ENCODE results near the gene TTC7B. TPM values are rescaled to one million over a fixed set of nuclear protein-coding genes. Genes with fewer than 3 reads are reported as not detected.

Gene TTC7B
- total RNA-seq, 1 experiment from 2014 or later, result 30.3 TPM

GRCh38 chr14:90808759-90809529 lies 7.3 kb downstream of the TTC7B start:
- in situ Hi-C loops (cut with HindIII; ENCODE audit: low sequenced_read_pairs), result no loop called here
- DNase-seq (ENCODE audit: low spot score), result no peak

GRCh38 chr14:90807060-90807459 lies 9.2 kb downstream of the TTC7B start:
- no peak for DNase-seq (ENCODE audit: low spot score)
- in situ Hi-C loops (cut with HindIII; ENCODE audit: low sequenced_read_pairs), result no loop called here

- DNase-seq (ENCODE audit: low spot score), result peak; percentile 78
Observed at GRCh38 chr14:90805662-90806540, 10.3 kb downstream of the TTC7B start.

DNA sequence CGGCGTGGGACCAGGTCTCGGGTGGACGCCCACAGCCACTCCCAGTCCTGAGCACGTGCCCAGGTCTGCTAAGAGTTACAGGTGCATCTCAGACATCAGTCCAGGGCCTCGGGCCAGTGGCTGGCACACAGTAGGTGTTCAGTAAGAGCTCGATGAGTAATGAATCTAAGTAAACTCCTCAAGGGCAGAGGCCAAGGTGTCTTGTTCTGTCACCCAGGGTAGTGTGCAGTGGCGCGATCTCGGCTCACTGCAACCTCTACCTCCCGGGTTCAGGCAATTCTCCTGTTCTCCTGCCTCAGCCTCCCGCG lies 11.2 kb downstream of the TTC7B start:
- no peak for DNase-seq (ENCODE audit: low spot score)
- in situ Hi-C loops (cut with HindIII; ENCODE audit: low sequenced_read_pairs), result no loop called here

More at GRCh38 chr14:90805662-90806540, 10.3 kb downstream of the TTC7B start:
- in situ Hi-C loops (cut with HindIII; ENCODE audit: low sequenced_read_pairs), result no loop called here

GRCh38 chr14:90804292-90805083 lies 11.7 kb downstream of the TTC7B start:
- DNase-seq (ENCODE audit: low spot score), result no peak
- in situ Hi-C loops (cut with HindIII; ENCODE audit: low sequenced_read_pairs), result no loop called here

DNA sequence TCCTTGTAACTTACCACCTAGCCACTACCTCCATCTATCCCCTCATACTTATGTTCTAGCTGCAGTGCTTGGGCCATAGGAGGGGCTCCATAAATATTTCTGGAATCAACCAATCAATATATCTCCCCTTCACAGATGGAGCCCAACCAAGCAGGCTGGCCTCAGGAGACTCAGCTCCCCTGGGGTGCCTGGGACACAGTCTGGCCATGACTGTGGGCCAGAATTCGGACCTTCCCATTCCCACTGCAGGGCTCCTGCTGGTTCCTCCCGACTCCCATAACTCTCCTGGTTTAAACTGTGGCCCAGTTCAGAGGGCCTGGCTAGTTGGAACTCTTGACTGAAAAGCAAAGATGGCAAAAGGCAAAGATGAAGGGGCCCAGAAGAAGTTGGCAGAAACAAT lies 13.0 kb downstream of the TTC7B start:
- in situ Hi-C loops (cut with HindIII; ENCODE audit: low sequenced_read_pairs), result no loop called here

GRCh38 chr14:90799420-90799819 lies 16.8 kb downstream of the TTC7B start:
- in situ Hi-C loops (cut with HindIII; ENCODE audit: low sequenced_read_pairs), result no loop called here
- no peak for DNase-seq (ENCODE audit: low spot score)

More for the DNA sequence above, 13.0 kb downstream of the TTC7B start:
- no peak for DNase-seq (ENCODE audit: low spot score)

DNA sequence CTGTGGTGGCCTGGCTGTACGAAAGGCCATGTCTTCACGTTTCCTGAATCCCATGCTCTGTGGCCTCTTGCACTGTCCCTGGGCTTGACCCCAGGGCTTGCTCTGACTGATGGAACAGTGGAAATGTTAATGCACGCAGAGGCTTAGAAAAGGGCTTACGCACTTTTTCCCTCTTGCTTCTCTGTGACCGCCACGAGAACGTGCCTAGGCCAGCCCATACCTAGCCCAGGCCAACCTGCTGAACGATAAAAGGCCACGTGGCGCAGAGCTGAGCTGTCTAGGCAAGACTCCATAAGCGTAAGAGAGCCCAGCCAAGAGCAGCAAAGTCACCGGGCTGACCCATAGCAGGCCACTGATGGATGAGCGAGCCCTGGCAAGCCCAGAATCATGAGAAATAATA lies 18.3 kb downstream of the TTC7B start:
- DNase-seq (ENCODE audit: low spot score), result no peak
- in situ Hi-C loops (cut with HindIII; ENCODE audit: low sequenced_read_pairs), result no loop called here

GRCh38 chr14:90797451-90797850 lies 18.8 kb downstream of the TTC7B start:
- DNase-seq (ENCODE audit: low spot score), result no peak
- in situ Hi-C loops (cut with HindIII; ENCODE audit: low sequenced_read_pairs), result no loop called here

GRCh38 chr14:90796329-90796728 lies 19.9 kb downstream of the TTC7B start:
- in situ Hi-C loops (cut with HindIII; ENCODE audit: low sequenced_read_pairs), result no loop called here
- no peak for DNase-seq (ENCODE audit: low spot score)

DNA sequence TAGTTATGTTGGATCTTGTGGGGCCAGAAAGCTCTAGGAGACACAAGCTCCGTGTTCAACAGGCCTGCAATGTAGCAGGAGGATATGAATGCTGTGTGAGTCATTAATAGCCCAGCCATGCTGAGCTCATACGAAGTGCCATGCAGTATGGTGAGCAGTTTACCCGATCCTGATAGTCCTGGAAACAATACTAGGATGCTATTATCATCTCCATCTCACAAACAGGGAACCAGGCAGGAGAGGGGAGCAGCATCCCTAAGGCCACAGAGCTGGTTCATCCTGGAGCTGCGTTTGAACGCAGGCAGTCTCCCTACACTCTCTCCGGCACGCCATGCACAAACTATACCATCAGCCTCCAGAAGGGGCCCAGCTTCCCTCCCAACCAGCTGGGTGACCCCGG lies 20.5 kb downstream of the TTC7B start:
- in situ Hi-C loops (cut with HindIII; ENCODE audit: low sequenced_read_pairs), result no loop called here
- DNase-seq (ENCODE audit: low spot score), result no peak

GRCh38 chr14:90791486-90791885 lies 24.7 kb downstream of the TTC7B start:
- peak; percentile 65 for DNase-seq (ENCODE audit: low spot score)
- in situ Hi-C loops (cut with HindIII; ENCODE audit: low sequenced_read_pairs), result no loop called here

DNA sequence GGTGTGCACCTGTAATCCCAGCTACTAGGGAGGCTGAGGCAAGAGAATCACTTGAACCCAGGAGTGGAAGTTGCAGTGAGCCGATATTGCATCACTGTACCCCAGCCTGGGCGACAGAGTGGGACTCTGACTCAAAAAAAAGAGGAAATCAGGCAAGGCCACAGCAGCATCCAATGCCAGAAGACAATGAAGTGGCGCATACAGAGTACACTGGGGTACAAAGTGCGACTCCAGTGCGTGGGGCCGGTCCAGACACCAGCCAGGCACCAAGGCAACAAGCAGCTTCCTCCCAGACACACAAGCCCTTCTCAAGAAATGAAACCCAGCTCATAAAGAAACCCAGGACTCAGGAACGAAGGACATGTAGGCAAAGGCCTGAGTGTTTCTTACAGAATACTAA lies 28.2 kb downstream of the TTC7B start:
- DNase-seq (ENCODE audit: low spot score), result no peak
- in situ Hi-C loops (cut with HindIII; ENCODE audit: low sequenced_read_pairs), result no loop called here

DNA sequence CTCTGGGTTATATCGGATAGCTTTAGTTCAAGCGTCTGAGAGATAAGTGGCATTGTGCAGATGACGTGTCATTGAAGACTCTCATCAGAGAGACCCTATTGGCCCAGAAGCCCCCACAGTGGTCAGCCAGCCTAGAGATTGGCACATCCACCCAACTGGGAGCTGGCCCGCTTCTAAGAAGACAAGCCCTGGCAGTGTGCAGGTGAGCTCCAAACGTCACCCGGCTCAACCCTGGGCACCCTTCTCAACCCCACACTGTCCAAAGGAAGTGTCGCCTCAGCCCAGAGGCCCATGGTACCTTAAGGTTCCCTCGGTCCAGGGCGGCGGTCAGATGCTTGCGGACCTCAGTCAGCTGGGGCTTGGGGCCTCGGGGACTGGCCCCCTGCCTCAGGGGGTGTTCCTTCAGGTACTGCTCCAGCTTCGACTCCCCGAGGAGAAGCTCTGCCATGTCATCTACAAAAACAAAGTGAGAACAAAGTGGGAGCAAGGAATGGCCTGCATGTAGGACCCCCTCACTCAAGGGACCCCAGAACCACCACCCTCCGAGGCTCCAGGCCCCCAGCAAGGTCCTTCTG lies 30.3 kb downstream of the TTC7B start:
- no peak for DNase-seq (ENCODE audit: low spot score)
- in situ Hi-C loops (cut with HindIII; ENCODE audit: low sequenced_read_pairs), result no loop called here

DNA sequence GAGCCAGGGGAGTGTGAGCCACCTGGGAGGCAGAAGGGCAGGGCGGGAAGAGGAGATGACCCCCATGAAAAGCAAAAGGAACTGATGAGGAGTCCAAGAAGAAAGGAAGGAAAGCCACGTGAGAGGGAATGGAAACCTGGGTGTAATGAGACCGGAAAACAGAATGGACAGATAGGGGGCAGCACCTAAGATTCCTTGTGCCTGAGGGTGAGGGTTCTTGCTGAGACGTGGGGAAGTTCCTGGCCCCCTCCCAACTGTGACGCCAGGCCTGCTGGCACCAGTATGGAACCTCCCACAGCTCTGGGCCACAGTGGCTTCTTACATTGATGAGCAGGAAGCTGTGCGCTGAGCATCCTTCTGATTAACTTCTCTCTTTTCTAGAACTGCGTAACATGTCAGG lies 30.8 kb downstream of the TTC7B start:
- in situ Hi-C loops (cut with HindIII; ENCODE audit: low sequenced_read_pairs), result no loop called here

DNA sequence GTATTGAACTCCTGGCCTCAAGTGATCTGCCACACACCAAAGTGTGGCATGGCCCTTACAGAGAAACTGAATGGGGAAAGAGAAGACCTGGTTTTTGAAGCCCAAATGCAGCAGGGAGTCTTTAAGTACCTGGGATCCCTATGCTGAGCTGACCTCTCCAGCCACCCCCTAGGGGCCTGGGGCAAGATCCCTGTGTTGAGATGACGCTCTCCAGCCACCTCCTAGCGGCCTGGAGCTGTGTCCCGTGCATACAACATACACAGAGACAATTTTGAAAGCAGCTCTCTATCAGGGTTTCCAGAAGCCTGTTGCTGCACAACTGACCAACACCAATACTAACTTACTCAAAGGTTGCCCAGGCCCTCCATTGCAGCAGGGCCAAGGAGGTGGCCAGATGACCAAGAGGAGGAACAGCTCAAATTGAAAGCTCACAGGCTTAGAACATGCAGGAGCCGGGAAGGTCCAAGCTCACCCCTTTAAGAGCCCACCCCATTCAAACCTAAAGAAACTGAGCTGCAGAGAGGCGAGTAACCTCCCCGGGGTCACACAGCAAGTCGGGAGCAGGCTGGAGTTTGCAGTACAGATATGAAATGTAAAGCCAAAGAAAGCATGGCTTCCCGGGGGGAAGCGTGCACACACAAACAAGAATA lies 31.5 kb downstream of the TTC7B start:
- no peak for DNase-seq (ENCODE audit: low spot score)
- in situ Hi-C loops (cut with HindIII; ENCODE audit: low sequenced_read_pairs), result no loop called here

More for the DNA sequence above, 30.8 kb downstream of the TTC7B start:
- DNase-seq (ENCODE audit: low spot score), result peak; percentile 79

GRCh38 chr14:90783344-90783743 lies 32.9 kb downstream of the TTC7B start:
- DNase-seq (ENCODE audit: low spot score), result no peak
- in situ Hi-C loops (cut with HindIII; ENCODE audit: low sequenced_read_pairs), result no loop called here

- in situ Hi-C loops (cut with HindIII; ENCODE audit: low sequenced_read_pairs), result no loop called here
- no peak for DNase-seq (ENCODE audit: low spot score)
Observed at GRCh38 chr14:90782892-90783291, 33.3 kb downstream of the TTC7B start.

GRCh38 chr14:90781876-90782275 lies 34.4 kb downstream of the TTC7B start:
- DNase-seq (ENCODE audit: low spot score), result peak; percentile 30
- in situ Hi-C loops (cut with HindIII; ENCODE audit: low sequenced_read_pairs), result no loop called here
